ENCODE data around the gene NEK6. TPM values are rescaled to one million over a fixed set of nuclear protein-coding genes. Genes with fewer than 3 reads are reported as not detected.

The NEK6 gene
- total RNA-seq, 1 donor from 2014 or later, result 11.0 TPM

GRCh38 chr9:124311283-124311682 is 53.5 kb downstream of the NEK6 start:
- DNase-seq (ENCODE audit: low spot score in 2 of 2), result no peak
- FAIRE-seq, result no peak

GRCh38 chr9:124312290-124313265 is 54.8 kb downstream of the NEK6 start:
- FAIRE-seq (no peak), DNase-seq (ENCODE audit: low spot score in 2 of 2) (no peak)

GRCh38 chr9:124313940-124314339 is 56.2 kb downstream of the NEK6 start:
- no peak for FAIRE-seq
- DNase-seq (ENCODE audit: low spot score in 2 of 2), result no peak

- FAIRE-seq (no peak), DNase-seq (ENCODE audit: low spot score in 2 of 2) (no peak)
Observed at GRCh38 chr9:124315882-124316281, 58.1 kb downstream of the NEK6 start.

- DNase-seq (ENCODE audit: low spot score in 2 of 2), result peak; percentile 56 to 85
- FAIRE-seq, result no peak
Observed at GRCh38 chr9:124320062-124320973, 62.6 kb downstream of the NEK6 start.

- FAIRE-seq (no peak), DNase-seq (ENCODE audit: low spot score in 2 of 2) (no peak)
Observed at GRCh38 chr9:124321416-124321815, 63.7 kb downstream of the NEK6 start.

- no peak for FAIRE-seq
- DNase-seq (ENCODE audit: low spot score in 2 of 2), result no peak
Observed at GRCh38 chr9:124321935-124322334, 64.2 kb downstream of the NEK6 start.

GRCh38 chr9:124322618-124323432 is 65.1 kb downstream of the NEK6 start:
- FAIRE-seq (no peak), DNase-seq (ENCODE audit: low spot score in 2 of 2) (no peak)

- DNase-seq (ENCODE audit: low spot score in 2 of 2), result no peak
Observed at GRCh38 chr9:124323904-124324303, 66.2 kb downstream of the NEK6 start.

GRCh38 chr9:124325816-124326215 is 68.1 kb downstream of the NEK6 start:
- FAIRE-seq (no peak), DNase-seq (ENCODE audit: low spot score in 2 of 2) (no peak)

More at GRCh38 chr9:124323904-124324303, 66.2 kb downstream of the NEK6 start:
- FAIRE-seq, result no peak

GRCh38 chr9:124326378-124326777 is 68.6 kb downstream of the NEK6 start:
- no peak for FAIRE-seq

GRCh38 chr9:124327491-124327890 is 69.7 kb downstream of the NEK6 start:
- no peak for DNase-seq (ENCODE audit: low spot score in 2 of 2)
- no peak for FAIRE-seq

More at GRCh38 chr9:124326378-124326777, 68.6 kb downstream of the NEK6 start:
- no peak for DNase-seq (ENCODE audit: low spot score in 2 of 2)

- FAIRE-seq (no peak), DNase-seq (ENCODE audit: low spot score in 2 of 2) (no peak)
Observed at GRCh38 chr9:124328285-124328684, 70.5 kb downstream of the NEK6 start.

- DNase-seq (ENCODE audit: low spot score in 2 of 2) (no peak), FAIRE-seq (no peak)
Observed at GRCh38 chr9:124329206-124329792, 71.5 kb downstream of the NEK6 start.

- DNase-seq (ENCODE audit: low spot score in 2 of 2), result no peak
- no peak for FAIRE-seq
Observed at GRCh38 chr9:124330011-124330697, 72.4 kb downstream of the NEK6 start.

GRCh38 chr9:124331580-124331979 is 73.8 kb downstream of the NEK6 start:
- no peak for DNase-seq (ENCODE audit: low spot score in 2 of 2)
- FAIRE-seq, result no peak

- FAIRE-seq (no peak), DNase-seq (ENCODE audit: low spot score in 2 of 2) (no peak)
Observed at GRCh38 chr9:124332361-124333202, 74.8 kb downstream of the NEK6 start.

- FAIRE-seq, result no peak
Observed at GRCh38 chr9:124333203-124333579, 75.4 kb downstream of the NEK6 start.

More at GRCh38 chr9:124333203-124333579, 75.4 kb downstream of the NEK6 start:
- no peak for DNase-seq (ENCODE audit: low spot score in 2 of 2)
